HG03103 (cell line): Measurements from ENCODE around the gene YIPF3.
"Not testable (repeated sequence)": the region's sequence is repeated elsewhere in the genome, so short reads cannot be mapped to it uniquely, and the experiment has no call there.

Experiments
- ATAC-seq: cut with Tn5 transposase; IDR thresholded peaks from one replicate; pipeline ENCODE4 v1.9.1; 2021; ENCODE audit warnings: low read depth; ENCODE audit not compliant: unreplicated experiment

YIPF3 gene

DNA sequence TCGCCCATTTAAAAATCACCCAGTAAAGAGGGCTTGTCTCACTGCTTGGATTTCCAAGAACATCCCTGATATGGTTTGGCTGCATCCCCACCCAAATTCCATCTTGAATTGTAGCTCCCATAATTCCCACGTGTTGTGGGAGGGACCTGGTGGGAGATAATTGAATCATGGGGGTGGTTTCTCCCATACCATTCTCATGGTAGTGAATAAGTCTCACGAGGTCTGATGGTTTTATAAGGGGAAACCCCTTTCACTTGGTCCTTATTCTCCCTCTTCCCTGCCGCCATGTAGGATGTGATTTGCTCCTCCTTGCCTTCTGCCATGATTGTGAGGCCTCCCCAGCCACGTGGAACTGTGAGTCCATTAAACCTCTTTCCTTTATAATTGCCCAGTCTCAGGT lies 49.5 kb downstream of the YIPF3 start:
- ATAC-seq: not testable (repeated sequence)

DNA sequence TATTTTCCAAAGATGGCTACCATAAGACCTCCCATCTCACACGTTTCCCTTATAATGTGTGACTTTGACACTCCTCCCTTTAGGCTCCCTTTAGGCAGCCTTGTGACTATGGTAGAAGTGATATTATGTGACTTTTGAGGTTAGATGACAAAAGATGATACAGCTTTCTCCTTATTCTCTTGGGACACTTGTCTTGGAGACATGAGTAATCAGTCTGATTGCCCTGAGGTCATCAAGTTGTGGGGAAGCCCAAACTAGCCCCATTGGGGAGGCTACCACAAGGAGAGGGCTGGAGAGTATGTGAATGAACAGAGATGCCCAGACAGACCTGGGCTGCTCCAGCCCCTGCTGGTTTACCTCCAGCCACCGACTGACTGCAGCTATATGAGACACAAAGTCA lies 50.8 kb downstream of the YIPF3 start:
- ATAC-seq: no peak

DNA sequence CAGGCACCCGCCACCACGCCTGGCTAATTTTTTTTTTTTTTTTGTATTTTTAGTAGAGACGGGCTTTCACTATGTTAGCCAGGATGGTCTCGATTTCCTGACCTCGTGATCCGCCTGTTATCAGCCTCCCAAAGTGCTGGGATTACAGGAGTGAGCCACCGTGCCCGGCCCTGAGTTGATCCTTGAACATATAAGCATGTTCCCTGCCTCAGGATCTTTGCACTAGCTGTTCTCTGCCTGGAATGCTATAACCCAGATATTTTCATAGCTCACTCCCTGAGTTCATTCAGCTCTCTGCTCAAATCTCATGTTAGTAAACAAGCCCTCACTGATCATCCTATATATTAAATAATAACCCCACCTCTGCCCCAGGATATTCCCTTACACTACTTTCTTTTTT lies 52.4 kb downstream of the YIPF3 start:
- no peak for ATAC-seq

DNA sequence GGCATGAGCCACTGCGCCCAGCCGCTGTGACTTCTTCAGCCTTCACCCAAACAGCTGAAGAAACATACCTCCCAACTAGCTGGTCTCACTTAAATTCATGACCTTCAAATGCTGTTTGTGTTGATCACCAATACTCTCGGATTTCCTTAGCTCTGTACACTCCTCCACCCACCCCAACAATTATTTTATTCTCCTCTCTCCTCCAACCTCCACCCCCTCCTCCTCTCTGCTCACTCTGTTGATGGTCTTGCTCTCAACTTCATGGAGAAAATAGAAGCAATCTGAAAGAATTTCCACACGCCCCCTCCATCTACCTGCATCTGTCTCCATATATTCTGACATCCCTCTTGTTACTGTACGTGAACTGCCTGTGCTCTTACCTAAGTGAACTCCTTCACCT lies 54.8 kb downstream of the YIPF3 start:
- no peak for ATAC-seq
